Mesenchymal stem cell (in vitro differentiated cells and primary cell): ENCODE measurements around the gene RREB1.

Experiments
- DNase-seq: peaks from one replicate; pipeline ENCODE4 v3.0.0-alpha.2; 2013
- H2AFZ ChIP-seq: one replicate; pipeline ENCODE4 v1.6.1; 2013; ENCODE audit warnings: low read depth, mild to moderate bottlenecking, control low read depth, inconsistent platforms, low read length, moderate library complexity
- H2AK5ac ChIP-seq: 2 replicates; pipeline ENCODE4 v1.6.1; 2013; ENCODE audit warnings: low read length, moderate library complexity, mild to moderate bottlenecking, inconsistent platforms; ENCODE audit not compliant: severe bottlenecking
- H2BK120ac ChIP-seq: one replicate; pipeline ENCODE4 v1.6.1; 2013; ENCODE audit warnings: low read depth, mild to moderate bottlenecking, inconsistent platforms, low read length, moderate library complexity
- H2BK12ac ChIP-seq, 2 experiments: one replicate each; pipeline ENCODE4 v1.6.1; 2013; ENCODE audit warnings: inconsistent platforms in 2 of 2, low read length in 2 of 2, mild to moderate bottlenecking in 2 of 2, moderate library complexity in 2 of 2, control low read depth in 1 of 2
- H2BK15ac ChIP-seq: one replicate; pipeline ENCODE4 v1.6.1; 2013; ENCODE audit warnings: mild to moderate bottlenecking, low read depth, inconsistent platforms; ENCODE audit not compliant: poor library complexity, severe bottlenecking
- H2BK5ac ChIP-seq: 2 replicates; pipeline ENCODE4 v1.6.1; 2013; ENCODE audit warnings: low read depth, mild to moderate bottlenecking, low read length, control low read depth, inconsistent platforms; ENCODE audit not compliant: poor library complexity, severe bottlenecking
- H3K14ac ChIP-seq, 2 experiments: one replicate each; pipeline ENCODE4 v1.6.1; 2013; ENCODE audit warnings: inconsistent platforms in 2 of 2, low read length in 2 of 2, control low read depth in 1 of 2, mild to moderate bottlenecking in 1 of 2, moderate library complexity in 1 of 2
- H3K18ac ChIP-seq, 2 experiments: one replicate each; pipeline ENCODE4 v1.6.1; 2013; ENCODE audit warnings: inconsistent platforms in 2 of 2, low read length in 2 of 2, control low read depth in 1 of 2, low read depth in 1 of 2, mild to moderate bottlenecking in 1 of 2
- H3K23ac ChIP-seq, 2 experiments: one replicate each; pipeline ENCODE4 v1.6.1; 2013; ENCODE audit warnings: inconsistent platforms in 2 of 2, low read length in 2 of 2, mild to moderate bottlenecking in 2 of 2, moderate library complexity in 2 of 2, control low read depth in 1 of 2
- H3K27ac ChIP-seq: 2 replicates; pipeline ENCODE4 v1.5.1; 2013; ENCODE audit warnings: mild to moderate bottlenecking, moderate library complexity, low read length, control low read depth, inconsistent platforms; ENCODE audit not compliant: poor library complexity, severe bottlenecking
- H3K27me3 ChIP-seq, 2 experiments: 2 replicates each; pipeline versions ENCODE4 v1.6.1 to v1.7.0; 2013; ENCODE audit warnings: low read length in 2 of 2, mild to moderate bottlenecking in 2 of 2, moderate library complexity in 2 of 2, control low read depth in 1 of 2, inconsistent platforms in 1 of 2; ENCODE audit not compliant: control insufficient read depth in 1 of 2, insufficient read depth in 1 of 2
- H3K36me3 ChIP-seq, 2 experiments: 2 replicates each; pipeline versions ENCODE4 v1.6.1 to v1.7.0; 2013; ENCODE audit warnings: low read length in 2 of 2, control low read depth in 1 of 2, inconsistent platforms in 1 of 2, low read depth in 1 of 2, mild to moderate bottlenecking in 1 of 2; ENCODE audit not compliant: insufficient read depth in 2 of 2, control insufficient read depth in 1 of 2
- H3K4ac ChIP-seq, 2 experiments: one replicate each; pipeline ENCODE4 v1.6.1; 2013; ENCODE audit warnings: inconsistent platforms in 2 of 2, low read length in 2 of 2, mild to moderate bottlenecking in 2 of 2, moderate library complexity in 2 of 2, control low read depth in 1 of 2, low read depth in 1 of 2
- H3K4me1 ChIP-seq: 2 replicates; pipeline ENCODE4 v1.6.1; 2013; ENCODE audit warnings: low read depth, low read length, control low read depth; ENCODE audit not compliant: control insufficient read depth, insufficient read depth
- H3K4me2 ChIP-seq: 2 replicates; pipeline ENCODE4 v1.6.1; 2013; ENCODE audit warnings: low read length, mild to moderate bottlenecking, inconsistent platforms; ENCODE audit not compliant: poor library complexity, severe bottlenecking
- H3K4me3 ChIP-seq, 2 experiments: 2 replicates each; pipeline versions ENCODE4 v1.5.1 to v1.7.0; 2013; ENCODE audit warnings: low read length in 2 of 2, mild to moderate bottlenecking in 2 of 2, control low read depth in 1 of 2, low read depth in 1 of 2; ENCODE audit not compliant: insufficient read depth in 1 of 2
- H3K79me1 ChIP-seq: replicated peaks from 2 replicates; pipeline ENCODE4 v1.6.1; 2013; ENCODE audit warnings: mild to moderate bottlenecking, control low read depth, low read length, inconsistent platforms; ENCODE audit not compliant: poor library complexity, severe bottlenecking
- H3K9ac ChIP-seq: 2 replicates; pipeline ENCODE4 v1.7.0; 2013; ENCODE audit warnings: mild to moderate bottlenecking, low read length, moderate library complexity
- H3K9me3 ChIP-seq: 2 replicates; pipeline ENCODE4 v1.7.0; 2013; ENCODE audit warnings: mild to moderate bottlenecking, low read length; ENCODE audit not compliant: control insufficient read depth
- H4K8ac ChIP-seq: one replicate; pipeline ENCODE4 v1.6.1; 2013; ENCODE audit warnings: inconsistent platforms, mild to moderate bottlenecking, low read length, moderate library complexity
- H4K91ac ChIP-seq: one replicate; pipeline ENCODE4 v1.6.1; 2013; ENCODE audit warnings: mild to moderate bottlenecking, low read length, inconsistent platforms
- WGBS: methylation state at CpG from one replicate; pipeline ENCODE4 v1.1.7; 2013; ENCODE audit warnings: mixed read lengths; 5-methylcytosine and 5-hydroxymethylcytosine counted together

The RREB1 gene

GRCh38 chr6:7200598-7201443 is 93.1 kb downstream of the RREB1 start:
- Histone ChIP-seq H4K91ac (no peak overlapping the region), H2BK120ac (no peak overlapping the region), H3K4me1 (peaks cover 14% of the 10 kb centered on the region), H3K23ac (no peak overlapping the region), H2BK12ac (no peak overlapping the region), H2AFZ (no peak overlapping the region), H3K36me3 (peaks cover 30 to 80% of the 10 kb centered on the region in 2 experiments), H3K27ac (no peak overlapping the region), H3K4me2 (no peak overlapping the region), H3K4ac (no peak overlapping the region), H3K27me3 (no peaks in the 10 kb centered on the region), H3K79me1 (peaks cover 49% of the 10 kb centered on the region), H2BK15ac (no peak overlapping the region), H2BK5ac (no peak overlapping the region), H3K14ac (no peak overlapping the region), H3K9ac (no peak overlapping the region), H4K8ac (no peak overlapping the region), H2AK5ac (no peak overlapping the region), H3K9me3 (no peaks in the 10 kb centered on the region), H3K18ac (no peak overlapping the region), H3K4me3 (no peak overlapping the region)
- no peak for DNase-seq
- 98% methylated on average over 9 of the region's 13 CpGs for WGBS

- no peak overlapping the region for H2BK120ac ChIP-seq
- H3K27ac ChIP-seq, result no peak overlapping the region
- no peak overlapping the region for H3K18ac ChIP-seq
- peaks cover 12% of the 10 kb centered on the region for H3K4me1 ChIP-seq
- H3K4me3 ChIP-seq, result no peak overlapping the region
- no peak overlapping the region for H2BK5ac ChIP-seq
- no peak overlapping the region for H2AFZ ChIP-seq
- H2AK5ac ChIP-seq, result no peak overlapping the region
- H3K9ac ChIP-seq, result no peak overlapping the region
- no peak overlapping the region for H3K23ac ChIP-seq
- H4K8ac ChIP-seq, result no peak overlapping the region
- H3K79me1 ChIP-seq, result peaks cover 49% of the 10 kb centered on the region
- H2BK15ac ChIP-seq, result no peak overlapping the region
- peaks cover 28 to 86% of the 10 kb centered on the region in 2 experiments for H3K36me3 ChIP-seq
- H4K91ac ChIP-seq, result no peak overlapping the region
- H3K4ac ChIP-seq, result no peak overlapping the region
- H3K9me3 ChIP-seq, result no peaks in the 10 kb centered on the region
- H3K14ac ChIP-seq, result no peak overlapping the region
- no peak overlapping the region for H2BK12ac ChIP-seq
- no peak overlapping the region for H3K4me2 ChIP-seq
- no peak for DNase-seq
- no peaks in the 10 kb centered on the region for H3K27me3 ChIP-seq
- WGBS, result 100% methylated on average over 1 of the region's 2 CpGs
These were observed 93.6 kb downstream of the RREB1 start for GRCh38 chr6:7201444-7201731.

GRCh38 chr6:7201732-7202541 is 94.2 kb downstream of the RREB1 start:
- no peak overlapping the region for H4K91ac ChIP-seq
- H2BK15ac ChIP-seq, result no peak overlapping the region
- no peak overlapping the region for H3K4ac ChIP-seq
- no peak overlapping the region for H3K4me3 ChIP-seq
- H3K36me3 ChIP-seq, result peaks cover 28 to 88% of the 10 kb centered on the region in 2 experiments
- no peak overlapping the region for H3K14ac ChIP-seq
- no peak overlapping the region for H2BK120ac ChIP-seq
- no peak overlapping the region for H2BK12ac ChIP-seq
- WGBS, result 98% methylated on average over 16 of the region's 16 CpGs
- no peak overlapping the region for H3K18ac ChIP-seq
- H3K4me1 ChIP-seq, result peaks cover 12% of the 10 kb centered on the region
- H3K27me3 ChIP-seq, result no peaks in the 10 kb centered on the region
- no peak overlapping the region for H2BK5ac ChIP-seq
- no peak overlapping the region for H4K8ac ChIP-seq
- no peak overlapping the region for H3K23ac ChIP-seq
- no peak overlapping the region for H3K9ac ChIP-seq
- H3K9me3 ChIP-seq, result no peaks in the 10 kb centered on the region
- H2AFZ ChIP-seq, result no peak overlapping the region
- no peak overlapping the region for H2AK5ac ChIP-seq
- H3K27ac ChIP-seq, result no peak overlapping the region
- DNase-seq, result no peak
- H3K4me2 ChIP-seq, result no peak overlapping the region
- H3K79me1 ChIP-seq, result peaks cover 50% of the 10 kb centered on the region

- Histone ChIP-seq H2BK5ac (no peak overlapping the region), H3K27me3 (no peaks in the 10 kb centered on the region), H3K79me1 (peaks cover 48% of the 10 kb centered on the region), H3K4me2 (no peak overlapping the region), H3K4me1 (peaks cover 12% of the 10 kb centered on the region), H2BK120ac (no peak overlapping the region), H2AK5ac (no peak overlapping the region), H2BK15ac (no peak overlapping the region), H3K14ac (no peak overlapping the region), H4K91ac (no peak overlapping the region), H4K8ac (no peak overlapping the region), H3K4ac (no peak overlapping the region), H2BK12ac (no peak overlapping the region), H3K9ac (no peak overlapping the region), H3K27ac (no peak overlapping the region), H2AFZ (no peak overlapping the region), H3K18ac (no peak overlapping the region), H3K4me3 (no peak overlapping the region), H3K9me3 (no peaks in the 10 kb centered on the region), H3K36me3 (peaks cover 27 to 89% of the 10 kb centered on the region in 2 experiments), H3K23ac (no peak overlapping the region)
- no peak for DNase-seq
These were observed 95.2 kb downstream of the RREB1 start for GRCh38 chr6:7202950-7203349.
